Esophagus muscularis mucosa (tissue), 4 donors: ENCODE data around the gene PRKN. TPM values are rescaled to one million over a fixed set of nuclear protein-coding genes. Genes with fewer than 3 reads are reported as not detected.
"Not testable (repeated sequence)": the region's sequence is repeated elsewhere in the genome, so short reads cannot be mapped to it uniquely, and the experiment has no call there.

Experiments used
- DNase-seq: peaks from one replicate; pipeline ENCODE4 v3.0.0-alpha.2; 2017; ENCODE audit errors: extremely low spot score
- H3K27ac ChIP-seq, 4 donors: fragments of 200-600 bp; sonication (generic); replicated peaks in 1 of 4; 1 replicate in 3 of 4; 2 replicates in 1 of 4; pipeline ENCODE4 v1.5.1; 2016 to 2019; ENCODE audit warnings: mild to moderate bottlenecking in 1 of 4
- H3K27me3 ChIP-seq, 4 donors: fragments of 200-600 bp; sonication (generic); one replicate each; pipeline versions ENCODE4 v1.5.1 to v1.6.0; 2016 to 2019
- H3K36me3 ChIP-seq, 4 donors: fragments of 200-600 bp; sonication (generic); one replicate each; pipeline ENCODE4 v1.5.1; 2016 to 2019
- H3K4me1 ChIP-seq, 4 donors: fragments of 200-600 bp; sonication (generic); one replicate each; pipeline ENCODE4 v1.5.1; 2016 to 2019
- H3K4me3 ChIP-seq, 4 donors: fragments of 200-600 bp; sonication (generic); 1 replicate in 2 of 4; 2 replicates in 2 of 4; pipeline ENCODE4 v1.5.1; 2016 to 2019; ENCODE audit warnings: mild to moderate bottlenecking in 4 of 4, moderate library complexity in 1 of 4
- H3K9me3 ChIP-seq, 4 donors: fragments of 200-600 bp; sonication (generic); 1 replicate in 3 of 4; 2 replicates in 1 of 4; pipeline ENCODE4 v1.5.1; 2016 to 2019
- EP300 ChIP-seq: sonication (generic); formaldehyde crosslinking; IDR thresholded peaks from one replicate; pipeline ENCODE4 v1.6.1; 2017; ENCODE audit warnings: antibody characterized with exemption
- POLR2A ChIP-seq: fragments of 450-650 bp; IDR thresholded peaks from one replicate; pipeline ENCODE4 v1.6.1; 2017; ENCODE audit warnings: antibody characterized with exemption, moderate library complexity, mild to moderate bottlenecking, low read depth
- POLR2AphosphoS5 ChIP-seq, 2 donors: sonication (generic); formaldehyde crosslinking; IDR thresholded peaks; one replicate each; pipeline ENCODE4 v1.6.1; 2017; ENCODE audit warnings: antibody characterized with exemption in 2 of 2
- WGBS: methylation state at CpG from one replicate; pipeline ENCODE4 v1.1.5; 2018; 5-methylcytosine and 5-hydroxymethylcytosine counted together
- intact Hi-C: fragments of 100-400 bp; cut with DNase I; formaldehyde crosslinking; loops from one replicate; pipeline ENCODE4 v1.15.1; 2023
- total RNA-seq, 4 donors: library from RNA; depleted of rRNA; stranded (reverse); fragments of >200 nt; gene quantifications; one replicate each; pipeline versions ENCODE4 v1.1.0 to v1.2.1, GENCODE V29; 2016
- TF ChIP-seq, protein P1 (sequence below), 3 experiments: fragments of 200-600 bp in 2 of 3; fragments of 450-650 bp in 1 of 3; sonication (generic) in 2 of 3; IDR thresholded peaks; one replicate each; pipeline ENCODE4 v1.5.1; 2017 to 2019; ENCODE audit warnings: antibody characterized with exemption in 3 of 3, mild to moderate bottlenecking in 2 of 3, moderate library complexity in 1 of 3

Gene PRKN
- total RNA-seq, 4 donors from 2014 or later: 9.6 to 14.5 (median 10.8) TPM

DNA sequence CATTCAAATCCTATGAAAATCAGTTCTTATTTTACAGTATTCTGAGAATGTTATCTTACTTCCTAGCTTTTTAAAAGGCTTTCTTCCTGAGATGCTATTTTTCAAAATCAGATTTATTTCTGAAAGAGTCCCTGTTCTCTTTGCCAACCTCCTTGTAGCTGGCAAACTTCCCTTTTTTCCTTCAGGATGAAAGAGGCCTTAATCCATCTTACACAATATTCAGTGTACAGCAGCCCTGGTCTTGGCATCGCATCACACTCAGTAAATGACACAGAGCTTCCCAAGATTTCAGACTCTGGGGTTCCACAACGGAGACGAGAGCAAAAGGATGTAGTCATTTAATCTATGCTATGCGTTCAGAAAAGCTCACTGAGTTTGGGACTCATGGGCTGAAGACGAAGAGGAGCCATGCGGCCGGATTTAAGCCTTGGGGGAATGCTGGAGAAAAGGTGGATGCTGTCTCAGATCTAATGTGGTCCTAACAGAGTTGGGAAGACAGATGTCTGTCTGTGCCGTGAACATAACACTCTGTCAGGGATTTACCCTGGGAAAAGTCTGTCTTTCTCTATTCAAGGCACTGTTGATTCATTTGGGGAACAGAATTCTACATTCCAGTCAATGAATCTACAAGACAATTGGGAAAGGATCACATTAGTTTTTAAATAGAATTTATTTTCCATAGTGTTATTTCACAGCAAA is 837.3 kb downstream of the PRKN start:
- TF ChIP-seq POLR2A (no peak), EP300 (no peak), POLR2AphosphoS5 (IDR thresholded peaks at IDR 0.05) (no peak)
- TF ChIP-seq, protein P1, sequence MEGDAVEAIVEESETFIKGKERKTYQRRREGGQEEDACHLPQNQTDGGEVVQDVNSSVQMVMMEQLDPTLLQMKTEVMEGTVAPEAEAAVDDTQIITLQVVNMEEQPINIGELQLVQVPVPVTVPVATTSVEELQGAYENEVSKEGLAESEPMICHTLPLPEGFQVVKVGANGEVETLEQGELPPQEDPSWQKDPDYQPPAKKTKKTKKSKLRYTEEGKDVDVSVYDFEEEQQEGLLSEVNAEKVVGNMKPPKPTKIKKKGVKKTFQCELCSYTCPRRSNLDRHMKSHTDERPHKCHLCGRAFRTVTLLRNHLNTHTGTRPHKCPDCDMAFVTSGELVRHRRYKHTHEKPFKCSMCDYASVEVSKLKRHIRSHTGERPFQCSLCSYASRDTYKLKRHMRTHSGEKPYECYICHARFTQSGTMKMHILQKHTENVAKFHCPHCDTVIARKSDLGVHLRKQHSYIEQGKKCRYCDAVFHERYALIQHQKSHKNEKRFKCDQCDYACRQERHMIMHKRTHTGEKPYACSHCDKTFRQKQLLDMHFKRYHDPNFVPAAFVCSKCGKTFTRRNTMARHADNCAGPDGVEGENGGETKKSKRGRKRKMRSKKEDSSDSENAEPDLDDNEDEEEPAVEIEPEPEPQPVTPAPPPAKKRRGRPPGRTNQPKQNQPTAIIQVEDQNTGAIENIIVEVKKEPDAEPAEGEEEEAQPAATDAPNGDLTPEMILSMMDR (IDR thresholded peaks at IDR 0.05): no peak
- no peak for DNase-seq
- peaks cover 0 to 10% (median 8%) of the 10 kb centered on the region in 4 donors for H3K4me1 ChIP-seq
- no peaks in the 10 kb centered on the region for H3K9me3 ChIP-seq
- H3K4me3 ChIP-seq: no peak overlapping the region
- no peaks in the 10 kb centered on the region for H3K27me3 ChIP-seq
- no peaks in the 10 kb centered on the region for H3K36me3 ChIP-seq
- WGBS: 46% methylated on average over 8 of the region's 8 CpGs
- intact Hi-C loops: no loop called here
- peak overlapping the region in 1 of 4 donors; percentile 30 for H3K27ac ChIP-seq

DNA sequence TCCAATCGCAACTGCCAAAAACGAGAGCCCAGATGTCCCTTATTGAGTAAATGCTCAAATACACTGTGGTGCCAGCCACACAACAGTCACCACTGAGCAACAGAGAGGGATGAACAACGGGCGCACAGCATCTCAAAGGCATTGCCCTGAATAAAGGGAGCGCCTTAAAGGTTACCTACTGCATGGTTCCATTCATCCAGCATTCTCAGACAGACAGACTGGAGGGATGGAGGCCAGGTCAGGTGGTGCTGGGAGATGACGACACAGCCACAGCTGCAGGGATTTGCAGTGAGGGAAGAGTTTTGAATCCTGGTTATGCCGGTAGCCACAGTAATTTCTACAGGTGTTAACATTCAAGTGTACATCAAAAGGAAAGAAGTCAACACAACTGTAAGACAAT is 838.2 kb downstream of the PRKN start:
- no peaks in the 10 kb centered on the region for H3K9me3 ChIP-seq
- no peak overlapping the region for H3K4me3 ChIP-seq
- H3K4me1 ChIP-seq: peaks cover 0 to 10% (median 8%) of the 10 kb centered on the region in 4 donors
- no peaks in the 10 kb centered on the region for H3K36me3 ChIP-seq
- 87% methylated on average over 7 of the region's 7 CpGs for WGBS
- H3K27ac ChIP-seq: no peak overlapping the region
- no peaks in the 10 kb centered on the region for H3K27me3 ChIP-seq
- intact Hi-C loops: no loop called here
- TF ChIP-seq POLR2A (no peak), EP300 (no peak), POLR2AphosphoS5 (IDR thresholded peaks at IDR 0.05) (no peak)
- TF ChIP-seq, protein P1 (IDR thresholded peaks at IDR 0.05): no peak
- DNase-seq: no peak

DNA sequence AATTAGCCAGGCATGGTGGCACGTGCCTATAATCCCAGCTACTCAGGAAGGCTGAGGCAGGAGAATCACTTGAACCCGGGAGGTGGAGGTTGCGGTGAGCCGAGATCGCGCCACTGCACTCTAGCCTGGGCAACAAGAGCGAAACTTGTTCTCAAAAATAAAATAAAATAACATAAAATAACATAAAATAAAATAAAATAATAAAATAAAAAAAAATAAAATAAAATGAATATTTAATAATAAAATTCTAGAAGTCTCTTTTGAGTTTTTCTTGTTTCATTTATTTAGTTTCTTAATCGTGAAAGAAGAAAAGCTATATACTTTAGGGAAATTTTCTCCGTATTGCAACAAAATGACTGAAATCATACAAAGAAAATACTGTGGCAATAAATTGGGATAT is 841.0 kb downstream of the PRKN start:
- H3K4me1 ChIP-seq, H3K36me3 ChIP-seq, intact Hi-C loops, H3K27ac ChIP-seq, H3K4me3 ChIP-seq, DNase-seq, H3K27me3 ChIP-seq, H3K9me3 ChIP-seq: not testable (repeated sequence)
- 93% methylated on average over 9 of the region's 9 CpGs for WGBS

DNA sequence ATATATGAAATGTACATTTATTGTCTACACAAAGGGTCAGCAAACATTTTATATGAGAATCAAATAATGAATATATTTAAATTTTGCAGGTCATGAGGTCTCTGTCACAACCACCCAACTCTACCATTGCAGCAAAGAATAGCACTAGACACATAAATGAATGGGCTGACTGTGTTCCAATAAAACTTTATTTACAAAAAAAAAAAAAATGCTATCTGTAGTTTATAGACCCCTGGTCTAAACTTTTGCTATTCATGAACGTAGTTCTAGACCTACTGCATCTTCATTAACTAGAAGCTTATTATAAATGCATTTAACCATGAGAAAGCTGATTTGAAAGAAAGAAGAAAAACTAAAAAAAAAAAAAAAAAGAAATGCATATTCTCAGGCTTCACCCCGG is 842.8 kb downstream of the PRKN start:
- H3K36me3 ChIP-seq: no peaks in the 10 kb centered on the region
- peaks cover 0 to under 1% (median 0%) of the 10 kb centered on the region in 4 donors for H3K4me1 ChIP-seq
- 92% methylated on average over 2 of the region's 2 CpGs for WGBS
- no peaks in the 10 kb centered on the region for H3K27me3 ChIP-seq
- H3K9me3 ChIP-seq: no peaks in the 10 kb centered on the region
- intact Hi-C loops: no loop called here
- H3K27ac ChIP-seq: no peak overlapping the region
- TF ChIP-seq EP300 (no peak), POLR2A (no peak), POLR2AphosphoS5 (IDR thresholded peaks at IDR 0.05) (no peak)
- TF ChIP-seq, protein P1 (IDR thresholded peaks at IDR 0.05): no peak
- DNase-seq: no peak
- no peak overlapping the region for H3K4me3 ChIP-seq

DNA sequence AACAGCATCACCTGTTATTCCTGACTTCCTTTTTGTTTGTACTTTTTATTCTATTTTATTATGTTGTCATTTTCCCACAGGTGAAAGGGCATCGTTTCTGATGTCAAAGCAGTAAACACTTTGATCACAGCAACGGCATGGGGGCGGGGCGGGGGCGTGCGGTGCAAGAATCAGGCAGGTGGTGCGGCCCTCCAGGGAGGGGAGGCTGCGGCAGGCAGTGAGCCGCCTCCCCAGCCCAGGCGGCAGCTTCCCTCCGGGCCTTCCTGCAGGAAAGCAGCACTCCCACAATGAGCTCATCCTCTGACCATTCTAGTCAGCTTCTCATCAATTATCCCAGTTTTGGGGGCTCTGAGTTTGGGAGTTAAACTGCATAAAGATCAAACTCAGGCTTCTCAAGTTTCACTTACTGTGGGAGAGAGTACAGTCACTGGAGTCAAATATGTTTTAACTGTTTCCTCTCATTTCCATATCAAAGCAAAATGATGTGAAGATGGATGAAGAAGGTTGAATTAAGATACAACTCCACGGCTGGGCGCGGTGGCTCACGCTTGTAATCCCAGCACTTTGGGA is 845.3 kb downstream of the PRKN start:
- Histone ChIP-seq H3K27ac (no peak overlapping the region), H3K9me3 (no peaks in the 10 kb centered on the region), H3K4me1 (no peaks in the 10 kb centered on the region), H3K36me3 (no peaks in the 10 kb centered on the region), H3K27me3 (no peaks in the 10 kb centered on the region), H3K4me3 (no peak overlapping the region)
- intact Hi-C loops: no loop called here
- no peak for DNase-seq
- TF ChIP-seq POLR2AphosphoS5 (IDR thresholded peaks at IDR 0.05) (no peak), POLR2A (no peak), EP300 (no peak)
- TF ChIP-seq, protein P1 (IDR thresholded peaks at IDR 0.05): no peak
- 80% methylated on average over 15 of the region's 15 CpGs for WGBS
